K562 (cell line): ENCODE measurements around the gene BMP3. TPM values are rescaled to one million over a fixed set of nuclear protein-coding genes. Genes with fewer than 3 reads are reported as not detected.

Experiments
- ATAC-seq: fragments of 200-7000 bp; cut with Tn5 transposase; 3 replicates; pipeline ENCODE4 v1.9.1; 2020; ENCODE audit warnings: moderate library complexity
- BruUV-seq: library from RNA; stranded (reverse); fragments of 400-500 nt; replicated peaks from 2 replicates; lab custom pipeline; 2021; lab: Mats Ljungman, UMichigan
- CTCF ChIA-PET: fragments of 300-600 bp; formaldehyde crosslinking; extraction: SDS; loops from one replicate; lab custom pipeline; 2021; ENCODE audit warnings: low intra/inter-chr PET ratio; lab: Yijun Ruan, JAX
- POLR2A ChIA-PET: fragments of 300-600, 350-650 bp; sonication (Branson Sonifier 250); formaldehyde crosslinking; extraction: SDS; loops from one replicate; lab custom pipeline; 2021; ENCODE audit warnings: antibody characterized with exemption, inconsistent platforms; lab: Yijun Ruan, JAX
- DNase-seq, 4 experiments: peaks; one replicate each; pipeline versions ENCODE4 v3.0.0 to v3.0.0-alpha.2; 2011 to 2018; ENCODE audit warnings: low spot score in 3 of 4, mixed read lengths in 3 of 4; ENCODE audit errors: extremely low read depth in 1 of 4
- FAIRE-seq: peaks from 2 replicates; lab custom pipeline; 2011; peaks lifted over from hg19 to GRCh38; lab: Jason Lieb, UNC
- H2AFZ ChIP-seq: 2 replicates; pipeline ENCODE4 v1.6.0; 2011; ENCODE audit warnings: low read depth, low read length, control low read depth, inconsistent platforms
- H3K27ac ChIP-seq: fragments of 200-600 bp; 3 replicates; pipeline ENCODE4 v1.8.0; 2011; ENCODE audit warnings: low read depth, mild to moderate bottlenecking, control low read depth, inconsistent platforms, low read length, moderate library complexity, mixed read lengths; ENCODE audit errors: extremely low read depth
- H3K27me3 ChIP-seq, 2 experiments: fragments of 300-600 bp in 1 of 2; 2 replicates in 1 of 2; 3 replicates in 1 of 2; pipeline versions ENCODE4 v1.6.0 to v1.8.0; 2011; ENCODE audit warnings: inconsistent platforms in 2 of 2, low read length in 2 of 2, mild to moderate bottlenecking in 1 of 2, mixed read lengths in 1 of 2, moderate library complexity in 1 of 2; ENCODE audit not compliant: control insufficient read depth in 2 of 2, insufficient read depth in 2 of 2
- H3K36me3 ChIP-seq: fragments of 300-600 bp; 3 replicates; pipeline ENCODE4 v1.8.0; 2011; ENCODE audit warnings: mild to moderate bottlenecking, low read length, inconsistent platforms; ENCODE audit not compliant: control insufficient read depth, insufficient read depth
- H3K4me1 ChIP-seq, 2 experiments: fragments of 200-600 bp in 1 of 2; replicated peaks in 1 of 2; 2 replicates in 1 of 2; 3 replicates in 1 of 2; pipeline versions ENCODE4 v1.5.1 to v1.8.0; 2011; ENCODE audit warnings: inconsistent platforms in 2 of 2, low read length in 2 of 2, mild to moderate bottlenecking in 1 of 2, mixed read lengths in 1 of 2, moderate library complexity in 1 of 2; ENCODE audit not compliant: control insufficient read depth in 2 of 2, insufficient read depth in 2 of 2
- H3K4me2 ChIP-seq: 2 replicates; pipeline ENCODE4 v1.6.1; 2011; ENCODE audit warnings: low read length, control low read depth, inconsistent platforms, mixed read lengths; ENCODE audit not compliant: insufficient read depth
- H3K4me3 ChIP-seq: fragments of 200-600 bp; sonication (generic), shearing (Covaris generic); 2 replicates; pipeline ENCODE4 v1.5.1; 2016; ENCODE audit warnings: control low read depth, inconsistent platforms
- H3K79me2 ChIP-seq: fragments of 200-600 bp; 3 replicates; pipeline ENCODE4 v1.8.0; 2011; ENCODE audit warnings: low read length, inconsistent platforms; ENCODE audit not compliant: control insufficient read depth, insufficient read depth
- H3K9ac ChIP-seq, 2 experiments: 2 replicates each; pipeline versions ENCODE4 v1.6.0 to v1.6.1; 2011; ENCODE audit warnings: low read depth in 2 of 2, low read length in 2 of 2, control low read depth in 1 of 2, inconsistent platforms in 1 of 2, mild to moderate bottlenecking in 1 of 2, mixed read lengths in 1 of 2; ENCODE audit not compliant: insufficient read depth in 1 of 2
- H3K9me1 ChIP-seq: one replicate; pipeline ENCODE4 v1.6.0; 2011; ENCODE audit warnings: inconsistent platforms, mild to moderate bottlenecking, low read length, moderate library complexity; ENCODE audit not compliant: control insufficient read depth, insufficient read depth
- H3K9me3 ChIP-seq: replicated peaks from 2 replicates; pipeline ENCODE4 v1.5.1; 2011; ENCODE audit warnings: low read depth, low read length, inconsistent platforms; ENCODE audit not compliant: control insufficient read depth, insufficient read depth
- H4K20me1 ChIP-seq: replicated peaks from 2 replicates; pipeline ENCODE4 v1.6.1; 2011; ENCODE audit warnings: low read length, inconsistent platforms, mixed read lengths; ENCODE audit not compliant: control insufficient read depth, insufficient read depth
- ASH1L ChIP-seq: fragments of 450-650 bp; IDR thresholded peaks from 2 replicates; pipeline ENCODE4 v1.6.1; 2018; ENCODE audit warnings: borderline replicate concordance, mild to moderate bottlenecking, low read depth; ENCODE audit not compliant: partially characterized antibody
- DPF2 ChIP-seq: fragments of 450-650 bp; IDR thresholded peaks from 2 replicates; pipeline ENCODE4 v1.6.1; 2016
- ELF2 ChIP-seq: fragments of 250-450 bp; sonication (Bioruptor Pico); IDR thresholded peaks from 2 replicates; pipeline ENCODE4 v1.5.0; 2021; ENCODE audit warnings: mild to moderate bottlenecking
- FOXA1 ChIP-seq: fragments of 450-650 bp; IDR thresholded peaks from 2 replicates; pipeline ENCODE4 v1.6.1; 2016; ENCODE audit warnings: mild to moderate bottlenecking, borderline replicate concordance
- MAFK ChIP-seq: IDR thresholded peaks from 2 replicates; pipeline ENCODE4 v1.6.1; 2011; ENCODE audit warnings: low read length, improper control_type of control experiment
- NR1H2 ChIP-seq: sonication (generic); formaldehyde crosslinking; IDR thresholded peaks from 2 replicates; pipeline ENCODE4 v1.4.0; 2020; ENCODE audit warnings: mild to moderate bottlenecking, missing genetic modification reagents
- SREBF1 ChIP-seq: fragments of 150-350 bp; IDR thresholded peaks from 2 replicates; pipeline ENCODE4 v1.6.1; 2014; ENCODE audit warnings: antibody characterized with exemption, low read depth, low read length, borderline replicate concordance
- STAG1 ChIP-seq: sonication (generic); formaldehyde crosslinking; IDR thresholded peaks from 2 replicates; pipeline ENCODE4 v1.5.0; 2020; ENCODE audit warnings: missing genetic modification reagents, borderline replicate concordance
- UBTF ChIP-seq, 2 experiments: IDR thresholded peaks; 2 replicates each; pipeline ENCODE4 v1.6.1; 2012; ENCODE audit warnings: improper control_type of control experiment in 2 of 2, low read depth in 2 of 2, low read length in 2 of 2, borderline replicate concordance in 1 of 2
- USF2 ChIP-seq: sonication (generic); formaldehyde crosslinking; IDR thresholded peaks from 2 replicates; pipeline ENCODE4 v1.5.0; 2020; ENCODE audit warnings: missing genetic modification reagents
- ZNF143 ChIP-seq: sonication (generic); formaldehyde crosslinking; IDR thresholded peaks from 2 replicates; pipeline ENCODE4 v1.9.0; 2022; ENCODE audit warnings: mild to moderate bottlenecking, missing genetic modification reagents
- ZNF146 ChIP-seq: IDR thresholded peaks from one replicate; pipeline ENCODE4 v1.6.1; 2018; ENCODE audit warnings: missing compliant biosample characterization; ENCODE audit not compliant: unreplicated experiment
- WGBS: fragments of 100-300 bp; shearing (Covaris generic); methylation state at CpG from one replicate; pipeline ENCODE4 v1.1.6; 2016; ENCODE audit warnings: low coverage, mixed read lengths; ENCODE audit not compliant: insufficient coverage; ENCODE audit errors: missing lambda C conversion rate; 5-methylcytosine and 5-hydroxymethylcytosine counted together
- in situ Hi-C: fragments of 300-500 bp; cut with MboI; formaldehyde crosslinking; loops from 4 replicates; pipeline ENCODE4 v1.15.0; 2018; ENCODE audit warnings: inconsistent platforms, mixed read lengths
- intact Hi-C: fragments of 100-400 bp; cut with micrococcal nuclease; formaldehyde crosslinking; loops from 2 replicates; pipeline ENCODE4 v1.14.2; 2022
- polyA plus RNA-seq, 8 experiments: library from polyadenylated mRNA; depleted of rRNA in 4 of 8; stranded (reverse) in 5 of 8; unstranded in 3 of 8; fragments of >200 nt; fragmentation: Nextera tagmentation in 2 of 8; fragmentation: Illumina TruSeq in 1 of 8; extraction: Ambion mirVana in 2 of 8; extraction: Trizol in 1 of 8; gene quantifications; 2 replicates each; pipeline versions ENCODE4 v1.2.1 to v1.2.3, GENCODE V29; 2011 to 2014; ENCODE audit warnings: inconsistent platforms in 1 of 8, missing spikeins in 1 of 8
- total RNA-seq, 7 experiments: library from RNA; depleted of rRNA in 6 of 7; stranded (reverse); fragments of >200 nt in 6 of 7; fragmentation: Illumina TruSeq in 2 of 7; extraction: Trizol in 2 of 7; gene quantifications; 2 replicates each; pipeline versions ENCODE4 v1.2.1 to v1.2.3, GENCODE V29; 2011 to 2021; ENCODE audit warnings: low replicate concordance in 1 of 7

Gene BMP3
- total and polyA plus RNA-seq, 9 of the 15 experiments (the other 6 are each of a cell fraction or from before 2014, with no cell fraction given), result 0.01 TPM; not detected in 8

- no peaks in the 10 kb centered on the region for H3K27me3 ChIP-seq
- no peak overlapping the region for H3K4me2 ChIP-seq
- DNase-seq (no peak), ATAC-seq (no peak), FAIRE-seq (no peak)
- no peaks in the 10 kb centered on the region for H4K20me1 ChIP-seq
- no peaks in the 10 kb centered on the region for H3K79me2 ChIP-seq
- WGBS, result 0% methylated on average over 3 of the region's 3 CpGs
- H3K4me1 ChIP-seq, result no peaks in the 10 kb centered on the region
- no peaks in the 10 kb centered on the region for H3K9me1 ChIP-seq
- no peak overlapping the region for H3K4me3 ChIP-seq
- H3K9ac ChIP-seq, result no peak overlapping the region
- H2AFZ ChIP-seq, result no peak overlapping the region
- no TSS peak for BruUV-seq
- no peaks in the 10 kb centered on the region for H3K9me3 ChIP-seq
- intact Hi-C loops (loop anchor here (10.0 kb wide), 1 partner anchor 435 kb away; no protein-coding TSS in a partner anchor), in situ Hi-C loops (no loop called here)
- CTCF ChIA-PET, result no interaction called here
- POLR2A ChIA-PET, result no interaction called here
- no peak overlapping the region for H3K27ac ChIP-seq
- TF ChIP-seq ZNF143 (CRISPR knock-in tag), result no peak
- no peak for TF ChIP-seq ELF2 (CRISPR knock-in tag)
- no peak for TF ChIP-seq FOXA1
- H3K36me3 ChIP-seq, result no peaks in the 10 kb centered on the region
These were observed 19.4 kb downstream of the BMP3 start for GRCh38 chr4:81049907-81050306.

GRCh38 chr4:81052119-81053068, 21.9 kb downstream of the BMP3 start:
- in situ Hi-C loops, result no loop called here
- no peaks in the 10 kb centered on the region for H3K79me2 ChIP-seq
- H4K20me1 ChIP-seq, result no peaks in the 10 kb centered on the region
- no peak overlapping the region for H3K4me3 ChIP-seq
- no peaks in the 10 kb centered on the region for H3K9me1 ChIP-seq
- H3K36me3 ChIP-seq, result no peaks in the 10 kb centered on the region
- intact Hi-C loops, result loop anchor here (1.0 kb wide), 1 partner anchor 690 kb away; no protein-coding TSS in a partner anchor
- no peak overlapping the region for H2AFZ ChIP-seq
- H3K9me3 ChIP-seq, result no peaks in the 10 kb centered on the region
- no peaks in the 10 kb centered on the region for H3K27me3 ChIP-seq
- CTCF ChIA-PET, result interaction anchor here (1.3 kb wide), 1 partner anchor 690 kb away, joined by 8 read pairs; no protein-coding TSS in a partner anchor
- no peak overlapping the region for H3K9ac ChIP-seq
- BruUV-seq, result no TSS peak
- no peak overlapping the region for H3K27ac ChIP-seq
- DNase-seq (peak; percentile 38 to 69 (median 44)), FAIRE-seq (peak; percentile 81), ATAC-seq (peak; percentile 90)
- no peaks in the 10 kb centered on the region for H3K4me1 ChIP-seq
- POLR2A ChIA-PET, result no interaction called here
- H3K4me2 ChIP-seq, result no peak overlapping the region
- WGBS, result under 1% methylated on average over 7 of the region's 7 CpGs
- no peak for TF ChIP-seq SREBF1
- no peak for TF ChIP-seq USF2
- no peak for TF ChIP-seq UBTF (IDR thresholded peaks at IDR 0.05; ENCODE audit: borderline replicate concordance in 1 of 2, low read depth in 2 of 2, low read length in 2 of 2)
- TF ChIP-seq MAFK, result no peak
- no peak for TF ChIP-seq ASH1L
- TF ChIP-seq ZNF146 (CRISPR knock-in tag), result no peak
- TF ChIP-seq STAG1 (CRISPR knock-in tag), result peak; percentile 80; the same call in 1 of the 2 replicates
- no peak for TF ChIP-seq DPF2
- TF ChIP-seq NR1H2 (CRISPR knock-in tag), result no peak
